ENCODE data around the gene INPP5A.
"Not testable (repeated sequence)": the region's sequence is repeated elsewhere in the genome, so short reads cannot be mapped to it uniquely, and the experiment has no call there.

Gene INPP5A

DNA sequence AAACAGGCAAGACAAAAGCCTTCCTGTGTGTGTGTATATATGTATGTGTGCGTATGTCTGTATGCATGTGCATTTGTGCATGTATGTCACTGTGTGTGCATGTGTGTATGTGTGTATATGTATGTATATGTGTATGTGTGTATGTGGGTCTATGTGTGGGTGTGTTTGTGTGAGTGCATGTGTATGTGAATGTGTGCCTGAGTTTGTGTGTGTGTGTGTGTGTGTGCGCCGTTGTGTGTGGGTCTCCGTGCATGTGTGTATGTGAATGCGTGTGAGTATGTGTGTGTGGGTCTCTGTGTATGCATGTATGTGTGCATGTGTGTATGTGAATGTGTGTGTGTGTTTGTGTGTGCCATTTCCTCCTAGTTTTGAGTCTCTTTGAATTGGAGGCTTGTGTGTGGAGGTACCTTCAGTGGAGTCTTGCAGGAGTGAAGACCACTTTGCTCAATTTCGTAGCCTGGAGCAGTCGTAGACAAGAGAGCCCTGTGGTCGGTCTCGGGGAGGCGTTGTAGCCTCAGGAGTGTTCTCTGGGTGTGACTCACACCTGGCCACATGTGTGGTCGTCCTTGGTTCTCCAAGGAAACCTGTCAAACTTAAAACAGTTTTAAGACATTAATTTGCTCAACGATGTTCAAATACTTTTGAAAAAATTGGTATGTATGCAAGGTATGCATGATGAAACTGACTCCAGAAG lies 28.1 kb downstream of the INPP5A start:
- DNase-seq: no peak

DNA sequence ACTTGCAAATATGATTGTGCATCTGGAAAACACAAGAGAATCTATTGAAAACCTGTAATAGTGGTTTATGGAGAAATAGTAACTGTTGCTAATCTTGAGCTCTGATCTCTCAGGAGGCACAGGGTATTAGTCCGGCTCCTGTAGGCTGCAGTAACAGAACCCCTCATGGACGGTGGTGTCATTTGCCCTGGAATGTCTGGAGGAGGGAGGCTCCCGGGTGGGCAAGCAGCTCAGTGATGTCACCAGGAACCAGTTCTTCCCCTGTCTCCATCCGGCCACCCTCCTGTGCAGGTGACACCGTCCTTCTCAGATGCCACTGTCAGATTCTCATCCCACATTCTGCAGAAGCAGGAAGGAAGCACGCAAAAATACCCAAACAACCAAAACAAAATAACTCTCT lies 29.3 kb downstream of the INPP5A start:
- DNase-seq: no peak

DNA sequence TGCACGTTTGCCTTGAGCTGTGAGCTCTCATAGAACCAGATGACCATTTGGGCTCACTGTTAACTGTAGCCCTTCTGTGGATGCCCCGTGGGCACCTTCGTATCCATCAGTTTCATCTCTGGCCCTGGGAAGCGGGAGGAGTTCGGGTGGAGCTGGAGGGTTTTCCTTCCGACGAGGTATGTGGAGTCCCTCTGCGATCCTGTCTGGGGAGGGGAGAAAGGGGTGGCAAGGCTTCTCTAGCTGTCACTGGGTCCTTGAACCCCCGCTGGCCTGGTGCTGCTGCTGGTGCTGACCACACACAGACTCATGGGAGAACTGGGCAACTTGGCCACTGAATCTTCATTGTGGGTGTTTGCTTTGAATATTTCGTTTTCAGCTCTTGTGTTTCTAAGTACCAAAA lies 32.7 kb downstream of the INPP5A start:
- no peak for DNase-seq

DNA sequence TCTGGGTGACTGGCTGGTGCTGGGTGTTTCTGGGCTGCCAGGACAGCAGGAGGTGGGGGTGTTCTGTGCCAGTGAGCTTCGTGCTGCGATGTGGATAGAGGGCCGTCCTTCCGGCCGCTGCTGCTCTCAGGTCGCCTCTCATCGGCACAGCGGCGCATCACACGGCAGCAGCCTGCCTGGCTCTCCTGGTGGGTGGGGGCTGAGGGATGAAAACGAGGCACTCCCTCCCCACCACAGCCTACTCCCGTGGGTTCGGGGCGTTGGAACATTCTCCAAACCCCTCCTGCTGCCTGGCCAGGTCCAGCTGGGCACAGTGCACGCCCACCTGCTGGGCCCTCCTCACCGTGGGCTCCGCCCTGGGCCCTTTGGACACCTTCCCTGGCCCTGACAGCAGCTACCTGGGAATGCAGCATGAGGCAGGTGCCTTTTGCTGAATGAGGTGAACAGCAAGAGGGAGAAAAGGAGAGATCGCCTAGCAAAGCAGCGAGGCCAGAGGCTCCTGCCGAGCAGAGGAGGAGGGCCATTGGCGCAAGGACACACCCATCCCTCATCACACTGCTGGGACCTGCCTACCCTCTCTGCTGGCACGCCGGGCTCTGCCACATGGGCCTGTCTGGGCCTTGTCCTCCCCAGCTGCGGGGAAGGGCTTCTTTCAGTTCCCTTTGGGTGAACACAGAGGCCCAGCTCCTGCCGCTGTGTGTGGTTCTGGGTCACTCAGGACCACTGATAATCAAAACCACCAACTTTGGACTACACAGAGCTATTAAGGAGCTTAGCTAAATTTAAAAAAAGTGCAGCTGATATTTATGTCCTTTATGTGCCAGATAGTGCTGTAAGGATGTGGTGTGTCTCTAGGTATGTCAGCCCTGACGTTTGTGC lies 33.4 kb downstream of the INPP5A start:
- DNase-seq: peak; percentile 10

DNA sequence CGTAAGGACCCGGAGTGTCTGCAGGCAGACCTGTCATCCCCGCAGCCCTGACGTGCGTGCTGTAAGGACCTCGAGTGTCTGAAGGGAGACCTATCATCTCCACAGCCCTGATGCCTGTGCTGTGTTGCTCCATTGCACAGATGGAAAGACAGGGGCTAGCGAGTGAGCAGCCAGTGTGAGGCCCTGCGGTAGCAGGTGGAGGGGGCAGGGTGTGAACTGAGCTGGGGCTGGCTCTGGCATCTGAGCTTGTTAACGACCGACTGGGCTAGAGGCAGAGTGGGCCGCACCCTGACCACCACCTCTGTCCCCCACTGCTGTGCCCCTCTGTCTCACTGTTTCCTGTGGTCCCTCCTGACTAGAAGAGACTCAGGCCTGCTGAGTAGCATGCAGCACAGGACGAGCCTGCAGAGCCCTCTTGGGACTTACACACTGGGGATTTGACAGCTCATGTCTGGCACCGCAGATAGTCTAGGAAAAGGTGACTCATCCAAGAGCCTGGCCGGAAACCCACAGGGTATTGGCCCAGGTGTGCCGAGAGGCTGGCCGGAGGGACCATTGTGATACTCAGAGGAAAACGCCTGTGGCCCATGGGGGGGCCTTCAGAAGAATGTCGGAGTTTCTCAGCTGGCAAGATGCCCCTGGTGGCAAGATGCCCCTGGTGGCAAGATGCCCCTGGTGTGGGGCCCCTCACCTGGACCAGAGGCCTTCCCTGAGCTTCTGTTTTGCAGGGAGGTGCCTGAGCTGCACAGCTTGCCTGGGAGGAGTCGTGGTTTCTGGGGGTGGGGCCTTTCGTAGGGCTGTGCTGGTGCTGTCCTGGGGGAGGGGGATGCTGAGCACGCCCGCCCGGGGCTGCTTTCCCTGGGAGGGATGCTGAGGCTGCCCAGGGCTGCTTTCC lies 34.3 kb downstream of the INPP5A start:
- peak; percentile 68 for DNase-seq

DNA sequence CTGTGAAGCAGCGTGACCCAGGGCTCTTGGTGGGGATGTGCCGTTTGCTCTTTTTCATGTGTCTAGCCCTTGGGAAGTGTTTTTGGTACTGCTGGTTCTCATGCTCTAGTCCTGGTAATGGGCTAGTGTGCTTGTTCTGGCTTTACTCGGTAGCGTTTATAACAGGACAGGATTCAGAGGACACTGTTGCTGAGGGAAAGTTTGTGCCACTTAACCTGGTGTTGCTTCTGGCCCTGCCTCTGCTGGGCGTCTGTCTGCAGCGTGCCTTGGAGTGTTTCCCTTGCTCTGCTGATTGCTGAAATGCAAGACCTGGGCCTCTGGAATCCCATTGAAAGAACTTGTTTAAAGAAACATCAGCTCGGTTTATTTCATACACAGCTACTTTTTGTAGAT lies 35.0 kb downstream of the INPP5A start:
- DNase-seq: no peak

DNA sequence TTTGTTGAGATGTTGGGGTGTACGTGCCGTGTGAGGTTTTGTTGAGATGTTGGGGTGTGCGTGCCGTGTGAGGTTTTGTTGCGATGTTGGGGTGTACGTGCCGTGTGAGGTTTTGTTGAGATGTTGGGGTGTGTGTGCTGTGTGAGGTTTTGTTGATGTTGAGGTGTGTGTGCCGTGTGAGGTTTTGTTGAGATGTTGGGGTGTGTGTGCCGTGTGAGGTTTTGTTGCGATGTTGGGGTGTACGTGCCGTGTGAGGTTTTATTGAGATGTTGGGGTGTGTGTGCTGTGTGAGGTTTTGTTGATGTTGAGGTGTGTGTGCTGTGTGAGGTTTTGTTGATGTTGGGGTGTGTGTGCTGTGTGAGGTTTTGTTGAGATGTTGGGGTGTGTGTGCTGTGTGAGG lies 35.4 kb downstream of the INPP5A start:
- DNase-seq: not testable (repeated sequence)

DNA sequence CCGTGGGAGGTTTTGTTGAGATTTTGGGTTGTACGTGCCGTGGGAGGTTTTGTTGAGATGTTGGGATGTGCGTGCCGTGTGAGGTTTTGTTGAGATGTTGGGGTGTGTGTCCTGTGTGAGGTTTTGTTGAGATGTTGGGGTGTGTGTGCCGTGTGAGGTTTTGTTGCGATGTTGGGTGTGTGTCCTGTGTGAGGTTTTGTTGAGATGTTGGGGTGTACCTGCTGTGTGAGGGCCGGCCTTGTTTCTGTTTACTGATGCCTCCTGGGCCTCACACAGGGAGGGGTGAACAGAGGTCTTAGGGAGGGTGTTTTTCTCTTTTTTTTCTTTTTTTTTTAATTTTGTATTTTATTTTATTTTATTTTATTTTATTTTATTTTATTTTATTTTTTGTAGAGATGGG lies 36.7 kb downstream of the INPP5A start:
- DNase-seq: no peak

DNA sequence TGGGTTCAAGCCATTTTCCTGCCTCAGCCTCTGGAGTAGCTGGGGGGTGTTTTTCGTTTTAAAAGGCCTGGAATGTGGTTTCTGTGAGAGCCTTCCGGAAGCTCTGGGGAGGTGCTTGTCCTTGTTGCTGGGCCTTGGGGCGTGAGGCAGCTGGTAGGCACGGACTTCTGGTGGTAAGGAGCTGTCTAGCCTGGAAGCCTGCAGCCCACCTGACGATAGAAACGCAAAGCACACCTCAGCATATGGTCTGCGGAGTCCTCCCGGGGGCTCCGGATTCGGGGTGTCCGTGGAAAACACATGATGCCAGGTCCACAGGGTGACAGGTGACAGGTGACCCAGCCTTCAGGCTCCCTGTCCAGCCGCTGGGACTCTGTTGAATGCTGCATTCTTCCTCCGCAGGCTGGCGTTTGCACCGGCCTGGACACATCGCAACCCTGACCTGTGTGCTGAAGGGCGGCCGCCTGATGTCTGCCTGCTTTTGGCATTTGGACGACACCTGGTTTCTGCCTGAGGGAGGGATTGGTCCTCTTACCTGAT lies 37.3 kb downstream of the INPP5A start:
- no peak for DNase-seq

DNA sequence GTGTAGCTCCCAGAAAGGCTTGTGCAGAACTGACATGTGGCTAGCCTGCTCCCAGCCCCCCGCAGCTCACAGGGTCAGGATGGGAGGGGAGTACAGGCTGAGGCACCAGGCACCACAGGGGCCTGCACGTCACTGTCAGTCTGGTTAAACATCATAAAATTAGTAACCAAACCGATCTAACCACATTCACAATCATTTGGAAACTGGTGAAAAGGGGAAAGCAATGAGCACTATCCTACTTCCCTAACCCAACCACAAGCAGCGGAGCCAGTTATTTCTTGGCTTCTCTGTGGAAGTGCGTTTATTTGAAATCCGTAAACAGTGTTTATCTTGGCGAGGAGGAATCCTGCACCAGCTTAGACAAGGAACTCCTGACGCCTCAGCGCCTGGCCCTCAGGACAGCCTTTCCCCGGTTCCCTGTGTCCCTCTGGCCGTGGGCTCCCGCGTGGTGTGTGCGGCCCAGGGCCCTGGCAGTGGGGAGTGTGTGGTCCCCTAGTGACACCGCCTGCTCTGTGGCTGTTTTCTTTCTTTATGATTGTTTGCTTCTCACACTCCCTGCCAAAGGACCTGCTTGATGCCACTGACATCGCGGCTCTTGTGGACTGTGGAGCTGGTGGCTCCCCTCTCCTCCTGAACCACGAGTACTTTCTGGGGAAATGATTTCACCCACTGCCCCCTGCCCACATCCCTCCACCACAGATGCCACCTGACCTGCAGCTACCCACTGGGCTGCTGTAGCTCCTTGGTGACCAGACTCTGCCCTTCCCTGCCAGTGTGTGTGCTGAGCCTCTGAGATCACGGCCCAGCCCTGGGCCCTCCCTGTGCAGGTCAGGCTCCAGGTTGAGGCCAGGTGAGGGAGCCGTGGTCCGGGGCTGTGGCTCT lies 38.0 kb downstream of the INPP5A start:
- peak; percentile 7 for DNase-seq

DNA sequence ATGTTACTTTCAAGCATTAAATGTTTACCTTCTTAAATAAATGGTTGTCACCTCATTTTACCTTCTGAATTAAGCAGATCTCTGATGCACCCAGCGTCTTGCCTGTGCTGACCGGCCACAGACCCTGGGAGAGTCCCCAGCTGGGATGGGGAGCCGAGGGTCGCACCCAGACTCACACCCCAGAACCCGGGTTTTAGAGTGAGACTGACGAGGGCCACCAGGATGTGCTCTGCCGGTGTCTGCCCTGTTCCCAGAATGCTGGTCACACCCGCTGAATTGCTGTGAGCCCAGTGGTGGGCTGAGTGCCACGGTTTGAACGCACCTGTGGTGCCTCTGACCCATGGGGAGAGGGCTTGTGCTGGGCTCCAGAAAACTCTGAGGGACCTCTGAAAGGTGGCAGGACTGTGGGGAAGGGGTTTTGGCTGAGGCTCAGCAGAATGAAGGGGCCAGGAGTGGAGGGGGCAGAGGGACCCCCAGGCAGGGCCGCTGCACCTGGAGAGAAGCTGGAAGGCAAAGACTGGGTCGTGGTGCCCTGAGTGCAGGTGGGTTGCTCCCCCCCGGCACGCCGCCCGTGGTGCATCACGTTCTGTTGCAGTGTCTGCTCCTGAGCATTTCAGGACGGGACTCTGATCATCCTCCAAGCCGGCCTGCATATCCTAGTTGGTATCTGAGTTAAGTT lies 39.2 kb downstream of the INPP5A start:
- no peak for DNase-seq

DNA sequence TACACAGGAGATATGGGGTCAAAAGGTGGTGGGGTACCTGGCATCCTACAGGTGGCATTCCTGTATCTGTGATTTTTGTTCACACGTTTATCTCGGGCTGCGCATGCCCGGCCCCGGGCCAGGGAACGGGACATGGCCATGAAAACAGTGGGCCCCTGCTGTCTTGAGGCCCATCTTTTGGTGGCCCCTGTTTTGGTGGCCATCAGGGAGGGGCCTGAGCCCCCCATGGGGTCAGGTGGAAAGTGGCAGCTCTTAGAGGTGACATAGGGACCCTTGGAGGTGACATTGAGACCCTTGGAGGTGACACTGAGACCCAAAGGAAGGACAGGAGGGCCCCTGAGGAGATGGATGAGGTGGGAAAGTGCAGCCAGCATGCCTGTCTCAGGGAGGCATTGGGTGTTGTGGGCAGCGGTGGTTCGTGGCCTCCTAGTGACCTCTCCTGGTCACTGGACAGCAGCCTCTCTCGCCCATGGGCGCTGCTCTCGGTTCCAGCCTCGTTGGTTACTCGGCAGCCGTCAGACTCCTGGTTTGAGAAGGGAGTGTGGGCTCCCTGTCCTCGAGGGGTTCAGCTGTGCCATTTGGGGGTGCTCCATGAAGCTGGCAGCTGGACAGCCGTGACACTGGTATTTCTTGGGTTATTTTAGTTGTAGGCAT lies 39.9 kb downstream of the INPP5A start:
- no peak for DNase-seq

DNA sequence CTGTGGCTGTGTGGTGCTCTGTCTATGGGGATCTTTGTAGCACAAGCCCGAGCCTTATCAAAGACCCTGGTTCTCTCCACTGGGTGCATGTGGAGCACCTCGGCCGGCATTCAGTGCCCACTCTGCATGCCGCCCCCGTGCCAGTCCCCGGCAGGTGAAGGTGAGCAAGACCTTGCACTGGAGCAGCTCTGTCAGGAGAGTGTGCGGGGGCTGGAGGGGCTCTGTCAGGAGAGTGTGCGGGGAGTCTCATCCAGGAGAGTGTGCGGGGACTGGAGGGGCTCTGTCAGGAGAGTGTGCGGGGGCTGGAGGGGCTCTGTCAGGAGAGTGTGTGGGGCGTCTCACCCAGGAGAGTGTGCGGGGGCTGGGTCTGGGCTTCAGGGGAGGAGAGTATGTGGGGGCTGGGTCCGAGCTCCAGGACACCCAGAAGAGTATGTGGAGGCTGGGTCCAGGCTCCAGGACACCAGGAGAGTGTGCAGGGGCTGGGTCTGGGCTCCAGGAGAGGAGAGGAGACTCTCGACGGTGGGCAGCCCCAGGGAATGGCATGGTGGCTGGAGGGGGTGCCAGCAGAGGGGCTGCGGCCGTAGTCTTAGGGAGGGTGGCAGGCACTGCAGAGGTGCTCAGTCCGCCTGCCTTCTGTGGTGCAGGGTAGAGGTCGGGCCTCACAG lies 40.8 kb downstream of the INPP5A start:
- DNase-seq: no peak

DNA sequence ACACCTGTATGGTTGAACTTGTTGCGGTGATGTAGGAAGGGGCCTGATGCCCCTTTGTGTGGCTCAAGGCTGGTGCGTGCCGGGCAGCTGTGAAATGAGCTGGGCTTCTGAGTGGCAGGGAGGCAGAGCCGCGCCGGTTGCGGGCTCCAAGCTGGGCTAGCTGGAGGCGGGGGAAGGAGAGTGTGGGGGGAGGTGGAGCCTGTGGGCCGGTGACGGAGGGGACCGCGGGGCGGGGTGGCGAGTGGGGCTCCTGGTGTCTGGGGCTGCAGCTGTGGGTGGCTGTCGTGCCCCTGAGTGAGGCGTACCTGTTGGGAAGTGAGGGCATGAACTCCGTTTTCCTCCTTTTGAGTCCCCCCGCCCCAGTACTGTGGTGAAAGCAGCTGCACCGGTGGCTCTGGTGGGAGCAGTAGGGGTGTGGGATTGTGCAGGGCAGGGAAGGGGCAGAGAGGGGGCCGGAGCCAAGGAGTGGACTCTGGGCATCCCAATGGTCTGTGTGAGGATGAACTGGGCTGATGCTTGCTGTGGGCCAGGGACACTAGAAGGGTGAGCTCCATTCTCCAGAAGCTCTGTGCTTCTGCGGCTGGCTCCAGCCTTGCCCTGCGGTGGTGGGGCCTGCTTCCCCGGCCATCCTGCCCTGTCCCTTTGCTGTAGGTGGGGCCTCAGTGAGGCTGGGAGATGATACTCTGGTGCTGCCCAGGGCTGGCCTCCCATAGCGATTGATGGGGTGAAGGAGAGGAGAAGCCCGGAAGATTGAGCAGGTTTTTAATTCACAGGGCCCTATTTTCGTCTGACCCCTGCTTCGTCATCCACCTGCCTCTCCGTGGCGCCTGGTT lies 41.7 kb downstream of the INPP5A start:
- DNase-seq: no peak

DNA sequence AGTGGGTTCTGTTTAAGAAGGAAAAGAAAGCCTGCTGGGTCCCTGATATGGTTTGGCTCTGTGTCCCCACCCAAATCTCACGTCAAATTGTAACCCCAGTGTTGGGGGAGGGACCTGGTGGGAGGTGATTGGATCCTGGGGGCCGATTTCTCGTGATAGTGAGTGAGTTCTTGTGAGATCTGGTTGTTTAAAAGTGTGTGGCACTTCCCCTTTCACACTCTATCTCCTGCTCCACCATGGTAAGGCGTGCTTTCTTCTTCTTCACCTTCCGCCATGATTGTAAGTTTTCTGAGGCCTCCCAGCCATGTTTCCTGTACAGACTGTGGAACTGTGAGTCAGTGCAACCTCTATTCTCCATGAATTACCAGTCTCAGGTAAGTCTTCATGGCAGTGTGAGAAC lies 42.6 kb downstream of the INPP5A start:
- DNase-seq: no peak

DNA sequence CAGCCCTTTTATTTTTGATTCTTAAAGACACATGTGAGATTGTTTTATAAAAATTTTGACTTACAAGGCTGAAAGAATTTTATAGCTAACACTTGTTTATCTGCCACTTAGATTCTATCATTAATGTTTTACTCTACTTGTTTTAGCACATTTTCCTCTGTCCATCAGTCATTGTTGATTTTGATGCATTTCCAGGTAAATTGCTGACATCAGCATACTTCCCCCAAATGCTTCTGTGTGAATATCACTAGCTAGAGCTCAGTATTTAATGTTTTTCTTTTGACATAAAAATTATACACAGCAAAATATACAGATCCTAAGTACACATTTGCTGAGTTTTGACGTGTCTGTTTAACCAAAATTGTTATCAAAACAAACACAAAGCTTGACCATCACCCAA lies 43.0 kb downstream of the INPP5A start:
- no peak for DNase-seq

DNA sequence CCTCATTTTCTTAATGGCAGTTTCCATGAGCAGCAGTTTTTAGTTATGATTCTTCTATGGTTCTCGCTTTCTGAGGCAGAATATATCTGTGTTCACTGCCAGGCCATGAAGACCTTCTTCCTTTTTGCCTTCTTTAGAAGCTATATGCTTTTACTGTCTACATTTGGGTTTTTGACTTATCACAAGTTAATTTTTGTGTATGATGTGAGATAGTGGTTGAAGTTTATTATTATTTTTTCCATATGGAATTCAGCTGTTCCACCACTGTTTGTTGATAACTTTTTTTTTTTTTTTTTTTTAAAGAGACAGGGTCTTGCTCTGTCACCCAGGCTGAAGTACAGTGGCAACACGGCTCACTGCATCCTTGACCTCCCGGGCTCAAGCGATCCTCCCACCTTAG lies 44.5 kb downstream of the INPP5A start:
- DNase-seq: no peak

DNA sequence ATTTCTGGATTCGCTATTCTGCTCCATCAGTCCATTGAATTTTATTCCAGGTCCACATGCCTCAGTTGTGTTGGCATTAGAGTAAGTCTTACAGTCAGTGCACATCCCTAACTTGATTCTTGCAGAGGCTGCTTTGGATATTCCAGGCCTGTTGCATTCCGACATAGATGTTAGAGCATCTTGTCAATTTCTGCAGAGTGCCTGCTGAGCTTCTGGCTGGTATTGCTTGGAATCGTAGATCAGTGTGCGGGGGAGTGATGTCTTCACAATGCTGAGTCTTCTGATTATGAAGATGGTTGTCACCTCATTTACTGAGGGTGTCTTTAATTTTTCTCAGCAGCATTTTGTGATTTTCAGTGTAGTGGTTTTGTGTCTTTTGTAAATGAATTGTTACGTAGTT lies 45.2 kb downstream of the INPP5A start:
- DNase-seq: no peak

DNA sequence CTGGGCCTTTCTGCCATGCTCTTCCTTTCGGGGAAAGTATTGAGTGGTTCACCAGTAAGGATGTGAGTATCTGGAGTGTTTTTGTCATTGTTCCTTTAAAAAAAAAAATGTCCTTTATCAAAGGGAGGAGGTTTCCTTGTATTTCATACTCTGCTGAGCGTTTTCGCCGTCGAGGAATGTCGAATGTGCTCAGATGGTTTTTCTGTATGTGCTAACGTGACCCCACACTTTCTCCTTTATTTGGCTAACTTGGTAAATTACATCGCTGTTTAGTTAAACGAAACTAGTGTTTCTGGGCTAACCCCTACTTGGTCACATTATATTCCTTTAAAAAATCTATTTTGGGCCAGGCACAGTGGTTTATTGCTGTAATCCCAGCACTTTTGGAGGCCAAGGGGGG lies 45.9 kb downstream of the INPP5A start:
- DNase-seq: no peak
